Endothelial cell of umbilical vein (primary cell): Measurements from ENCODE around the gene MKNK1. TPM values are rescaled to one million over a fixed set of nuclear protein-coding genes. Genes with fewer than 3 reads are reported as not detected.

Source experiments
- BruUV-seq: library from RNA; stranded (reverse); fragments of 400-500 nt; replicated peaks from 2 replicates; lab custom pipeline; 2021; lab: Mats Ljungman, UMichigan
- CTCF ChIA-PET: fragments of 300-600, 350-600 bp; sonication (Branson Sonifier 250); formaldehyde crosslinking; loops from one replicate; lab custom pipeline; 2021; ENCODE audit warnings: antibody characterized with exemption, inconsistent platforms; lab: Charles Lee
- POLR2A ChIA-PET: fragments of 300-600, 350-600 bp; sonication (Branson Sonifier 250); formaldehyde crosslinking; loops from one replicate; lab custom pipeline; 2021; ENCODE audit warnings: antibody characterized with exemption, inconsistent platforms; lab: Charles Lee
- DNase-seq: peaks from one replicate; pipeline ENCODE4 v3.0.0-alpha.2; 2011; ENCODE audit warnings: low read depth, low spot score
- FAIRE-seq: peaks from 2 replicates; lab custom pipeline; 2011; peaks lifted over from hg19 to GRCh38; lab: Jason Lieb, UNC
- H2AFZ ChIP-seq: 2 replicates; pipeline ENCODE4 v1.6.0; 2012; ENCODE audit warnings: low read depth, low read length, control low read depth, inconsistent platforms
- H3K27ac ChIP-seq: 2 replicates; pipeline ENCODE4 v1.5.1; 2011; ENCODE audit warnings: low read depth, mild to moderate bottlenecking, control low read depth, low read length, moderate library complexity; ENCODE audit not compliant: insufficient read depth
- H3K27me3 ChIP-seq, 2 experiments: 2 replicates each; pipeline versions ENCODE4 v1.6.0 to v1.6.1; 2011; ENCODE audit warnings: low read length in 2 of 2, mixed read lengths in 1 of 2; ENCODE audit not compliant: control insufficient read depth in 2 of 2, insufficient read depth in 2 of 2
- H3K36me3 ChIP-seq, 2 experiments: 2 replicates in 1 of 2; 3 replicates in 1 of 2; pipeline ENCODE4 v1.5.1; 2011; ENCODE audit warnings: low read length in 2 of 2, mild to moderate bottlenecking in 1 of 2, moderate library complexity in 1 of 2; ENCODE audit not compliant: control insufficient read depth in 2 of 2, insufficient read depth in 2 of 2; ENCODE audit errors: extremely low read depth in 1 of 2
- H3K4me1 ChIP-seq: 3 replicates; pipeline ENCODE4 v1.5.1; 2011; ENCODE audit warnings: mild to moderate bottlenecking, low read length; ENCODE audit not compliant: control insufficient read depth, insufficient read depth; ENCODE audit errors: extremely low read depth
- H3K4me2 ChIP-seq: 2 replicates; pipeline ENCODE4 v1.6.1; 2011; ENCODE audit warnings: low read length, control low read depth, mixed read lengths; ENCODE audit not compliant: insufficient read depth
- H3K4me3 ChIP-seq, 3 experiments: fragments of 200-600 bp in 1 of 3; sonication (generic), shearing (Covaris generic) in 1 of 3; replicated peaks in 1 of 3; 2 replicates each; pipeline ENCODE4 v1.5.1; 2011 to 2016; ENCODE audit warnings: control low read depth in 3 of 3, low read length in 3 of 3, mild to moderate bottlenecking in 2 of 3, inconsistent platforms in 1 of 3, low read depth in 1 of 3, moderate library complexity in 1 of 3; ENCODE audit not compliant: insufficient read depth in 1 of 3
- H3K79me2 ChIP-seq: 2 replicates; pipeline ENCODE4 v1.6.0; 2012; ENCODE audit warnings: low read length, inconsistent platforms; ENCODE audit not compliant: control insufficient read depth, insufficient read depth
- H3K9ac ChIP-seq: replicated peaks from 2 replicates; pipeline ENCODE3; 2011; ENCODE audit warnings: low read length, control low read depth; ENCODE audit not compliant: insufficient read depth; ENCODE audit errors: extremely low read depth
- H3K9me1 ChIP-seq: replicated peaks from 3 replicates; pipeline ENCODE4 v1.6.0; 2011; ENCODE audit warnings: mild to moderate bottlenecking, low read length; ENCODE audit not compliant: control insufficient read depth, insufficient read depth; ENCODE audit errors: extremely low read depth
- H3K9me3 ChIP-seq: replicated peaks from 2 replicates; pipeline ENCODE4 v1.5.1; 2012; ENCODE audit warnings: low read length, inconsistent platforms; ENCODE audit not compliant: control insufficient read depth, insufficient read depth
- H4K20me1 ChIP-seq: replicated peaks from 2 replicates; pipeline ENCODE3; 2011; ENCODE audit warnings: mild to moderate bottlenecking, low read length; ENCODE audit not compliant: control insufficient read depth, insufficient read depth; ENCODE audit errors: extremely low read depth
- CTCF ChIP-seq, 2 donors: IDR thresholded peaks; 1 replicate in 1 of 2; 2 replicates in 1 of 2; pipeline ENCODE4 v1.5.1; 2011; ENCODE audit warnings: low read length in 2 of 2, mild to moderate bottlenecking in 2 of 2, moderate library complexity in 2 of 2, control low read depth in 1 of 2, inconsistent platforms in 1 of 2, low read depth in 1 of 2; ENCODE audit not compliant: insufficient read depth in 1 of 2; ENCODE audit errors: extremely low read depth in 1 of 2
- EZH2 ChIP-seq: IDR thresholded peaks from 2 replicates; pipeline ENCODE4 v1.6.1; 2012; ENCODE audit warnings: borderline replicate concordance, low read depth, mild to moderate bottlenecking, moderate library complexity, low read length, inconsistent platforms; ENCODE audit not compliant: severe bottlenecking
- FOS ChIP-seq: IDR thresholded peaks from 2 replicates; pipeline ENCODE4 v1.6.1; 2011; ENCODE audit warnings: mild to moderate bottlenecking, low read length, moderate library complexity, borderline replicate concordance; ENCODE audit not compliant: insufficient read depth
- GATA2 ChIP-seq: IDR thresholded peaks from 2 replicates; pipeline ENCODE4 v1.7.0; 2011; ENCODE audit warnings: low read depth, mild to moderate bottlenecking, moderate library complexity, mixed read lengths, low read length; ENCODE audit not compliant: insufficient read length, insufficient read depth
- JUN ChIP-seq: IDR thresholded peaks from 2 replicates; pipeline ENCODE4 v1.6.1; 2011; ENCODE audit warnings: borderline replicate concordance, low read depth; ENCODE audit not compliant: insufficient read length, insufficient read depth
- MAX ChIP-seq: IDR thresholded peaks from 2 replicates; pipeline ENCODE4 v1.6.1; 2011; ENCODE audit not compliant: insufficient read depth, insufficient read length
- MYC ChIP-seq: IDR thresholded peaks from one replicate; pipeline ENCODE4 v1.6.1; 2011; ENCODE audit warnings: mild to moderate bottlenecking, low read depth, low read length
- POLR2A ChIP-seq: IDR thresholded peaks from 2 replicates; pipeline ENCODE4 v1.6.1; 2012; ENCODE audit warnings: low read depth, mild to moderate bottlenecking, control low read depth, low read length
- POLR2AphosphoS5 ChIP-seq: IDR thresholded peaks from 2 replicates; pipeline ENCODE4 v1.6.1; 2012; ENCODE audit warnings: low read depth, mild to moderate bottlenecking, control low read depth, low read length, moderate library complexity; ENCODE audit not compliant: insufficient read depth
- dilution Hi-C: fragments of 300-500 bp; cut with MboI; formaldehyde crosslinking; loops from one replicate; pipeline ENCODE4 v1.15.0; 2019; ENCODE audit warnings: low sequenced_read_pairs; ENCODE audit not compliant: extremely low pct_ligation_motif_present
- intact Hi-C: fragments of 100-400 bp; cut with micrococcal nuclease; formaldehyde crosslinking; loops from one replicate; pipeline ENCODE4 v1.10.0; 2022
- polyA plus RNA-seq, 4 experiments: library from polyadenylated mRNA; depleted of rRNA in 3 of 4; stranded (reverse) in 3 of 4; unstranded in 1 of 4; fragments of >200 nt; gene quantifications; 2 replicates each; pipeline versions ENCODE4 v1.2.1 to v1.2.3, GENCODE V29; 2011 to 2012; ENCODE audit warnings: missing spikeins in 1 of 4
- total RNA-seq: library from RNA; stranded (reverse); gene quantifications from 2 replicates; pipeline ENCODE4 v1.2.3, GENCODE V29; 2021

MKNK1 gene
- total and polyA plus RNA-seq, 2 donors (not counting 3 experiments of a cell fraction or from before 2014, with no cell fraction given): 32.9 to 42.6 TPM

- ChIA-PET CTCF (interaction anchor here (0.9 to 1.4 kb wide), 4 partner anchors 9 to 111 kb away, joined by 3 to 6 read pairs (median 4); partner anchors contain the start of gene MKNK1), POLR2A (interaction anchor here (1.3 kb wide), 1 partner anchor 10 kb away, joined by 5 read pairs; the partner anchor contains the start of gene MKNK1)
- intact Hi-C loops (no loop called here), dilution Hi-C loops (no loop called here)
- DNase-seq: no peak
- Histone ChIP-seq H3K9me1 (no peaks in the 10 kb centered on the region), H3K4me1 (peaks cover 11% of the 10 kb centered on the region), H3K79me2 (no peaks in the 10 kb centered on the region), H3K36me3 (no peaks in the 10 kb centered on the region), H3K27ac (no peak overlapping the region), H3K9me3 (no peaks in the 10 kb centered on the region), H3K27me3 (no peaks in the 10 kb centered on the region), H4K20me1 (no peaks in the 10 kb centered on the region), H3K9ac (no peak overlapping the region), H3K4me2 (no peak overlapping the region), H2AFZ (no peak overlapping the region), H3K4me3 (no peak overlapping the region)
- BruUV-seq: no TSS peak
- FAIRE-seq: no peak
- TF ChIP-seq MAX (no peak), GATA2 (no peak), MYC (no peak), CTCF (IDR thresholded peaks at IDR 0.05; ENCODE audit: extremely low read depth in 1 of 2, insufficient read depth in 1 of 2, low read depth in 1 of 2, low read length in 2 of 2) (no peak), EZH2 (no peak), JUN (no peak), POLR2A (no peak), FOS (no peak), POLR2AphosphoS5 (no peak)
These were observed 10.5 kb upstream of the MKNK1 start for GRCh38 chr1:46614604-46614984.
